Measurements from ENCODE around the gene TECPR2.

The TECPR2 gene

GRCh38 chr14:102484316-102484715 is 121.6 kb downstream of the TECPR2 start:
- no peak overlapping the region for H3K4me3 ChIP-seq (ENCODE audit: low read depth, low read length)
- DNase-seq (ENCODE audit: low read depth) = no peak
- no peak for TF ChIP-seq CTCF (IDR thresholded peaks at IDR 0.05; ENCODE audit: low read depth, low read length, missing control alignments)

- TF ChIP-seq CTCF (IDR thresholded peaks at IDR 0.05; ENCODE audit: low read depth, low read length, missing control alignments) = no peak
- no peak overlapping the region for H3K4me3 ChIP-seq (ENCODE audit: low read depth, low read length)
- DNase-seq (ENCODE audit: low read depth) = no peak
Observed at GRCh38 chr14:102485693-102486512, 123.2 kb downstream of the TECPR2 start.

- DNase-seq (ENCODE audit: low read depth) = no peak
- TF ChIP-seq CTCF (IDR thresholded peaks at IDR 0.05; ENCODE audit: low read depth, low read length, missing control alignments) = no peak
Observed at GRCh38 chr14:102486513-102487203, 123.9 kb downstream of the TECPR2 start.

GRCh38 chr14:102487204-102487577 is 124.5 kb downstream of the TECPR2 start:
- no peak overlapping the region for H3K4me3 ChIP-seq (ENCODE audit: low read depth, low read length)
- DNase-seq (ENCODE audit: low read depth) = no peak
- TF ChIP-seq CTCF (IDR thresholded peaks at IDR 0.05; ENCODE audit: low read depth, low read length, missing control alignments) = no peak

More at GRCh38 chr14:102486513-102487203, 123.9 kb downstream of the TECPR2 start:
- H3K4me3 ChIP-seq (ENCODE audit: low read depth, low read length) = no peak overlapping the region

- DNase-seq (ENCODE audit: low read depth) = no peak
- no peak for TF ChIP-seq CTCF (IDR thresholded peaks at IDR 0.05; ENCODE audit: low read depth, low read length, missing control alignments)
- no peak overlapping the region for H3K4me3 ChIP-seq (ENCODE audit: low read depth, low read length)
Observed at GRCh38 chr14:102490456-102490855, 127.7 kb downstream of the TECPR2 start.

- no peak for DNase-seq (ENCODE audit: low read depth)
- no peak overlapping the region for H3K4me3 ChIP-seq (ENCODE audit: low read depth, low read length)
- no peak for TF ChIP-seq CTCF (IDR thresholded peaks at IDR 0.05; ENCODE audit: low read depth, low read length, missing control alignments)
Observed at GRCh38 chr14:102491366-102491765, 128.6 kb downstream of the TECPR2 start.

Data from GM12864 (cell line).